ENCODE results near the gene DCST2. TPM values are rescaled to one million over a fixed set of nuclear protein-coding genes. Genes with fewer than 3 reads are reported as not detected.

The DCST2 gene
- total RNA-seq, 3 donors from 2014 or later (not counting 1 experiment from before 2014, with no cell fraction given), result 0.30 to 0.92 (median 0.32) TPM

GRCh38 chr1:155057788-155058211 lies 24.2 kb upstream of the DCST2 start:
- intact Hi-C loops (cut with micrococcal nuclease), result no loop called here
- Mint-ChIP-seq H3K4me1 (peaks cover 4 to 20% of the 10 kb centered on the region in 2 donors), H3K9me3 (no peaks in the 10 kb centered on the region), H3K4me3 (no peak overlapping the region), H3K36me3 (no peaks in the 10 kb centered on the region), H3K27me3 (ENCODE audit: low read depth in 2 of 2) (peaks cover 0 to 2% of the 10 kb centered on the region in 2 donors), H3K27ac (no peak overlapping the region)
- Histone ChIP-seq H3K27ac (ENCODE audit: low read length) (no peak overlapping the region), H3K4me1 (ENCODE audit: control insufficient read depth, insufficient read depth, low read length) (peaks cover 23% of the 10 kb centered on the region), H3K4me3 (ENCODE audit: low read length) (no peak overlapping the region), H3K27me3 (ENCODE audit: control insufficient read depth, insufficient read depth, low read length) (no peaks in the 10 kb centered on the region), H3K9me3 (ENCODE audit: control insufficient read depth, insufficient read depth, low read length) (no peaks in the 10 kb centered on the region), H3K36me3 (ENCODE audit: control insufficient read depth, insufficient read depth, low read length) (peaks cover 18% of the 10 kb centered on the region)
- DNase-seq, result no peak
- WGBS (ENCODE audit: insufficient coverage), result 95% methylated on average over 13 of the region's 13 CpGs
- no peak for TF ChIP-seq CTCF (IDR thresholded peaks at IDR 0.05)
- ATAC-seq, result no peak

GRCh38 chr1:155057104-155057503 lies 23.5 kb upstream of the DCST2 start:
- DNase-seq, result no peak
- Histone ChIP-seq H3K36me3 (ENCODE audit: control insufficient read depth, insufficient read depth, low read length) (peaks cover 18% of the 10 kb centered on the region), H3K27ac (ENCODE audit: low read length) (no peak overlapping the region), H3K4me3 (ENCODE audit: low read length) (no peak overlapping the region), H3K9me3 (ENCODE audit: control insufficient read depth, insufficient read depth, low read length) (no peaks in the 10 kb centered on the region), H3K4me1 (ENCODE audit: control insufficient read depth, insufficient read depth, low read length) (peaks cover 23% of the 10 kb centered on the region), H3K27me3 (ENCODE audit: control insufficient read depth, insufficient read depth, low read length) (no peaks in the 10 kb centered on the region)
- intact Hi-C loops (cut with micrococcal nuclease), result no loop called here
- Mint-ChIP-seq H3K4me3 (no peak overlapping the region), H3K27me3 (ENCODE audit: low read depth in 2 of 2) (peaks cover 0 to 2% of the 10 kb centered on the region in 2 donors), H3K27ac (no peak overlapping the region), H3K4me1 (peaks cover 4 to 22% of the 10 kb centered on the region in 2 donors), H3K36me3 (no peaks in the 10 kb centered on the region), H3K9me3 (no peaks in the 10 kb centered on the region)
- no peak for TF ChIP-seq CTCF (IDR thresholded peaks at IDR 0.05)
- no peak for ATAC-seq
- 98% methylated on average over 8 of the region's 8 CpGs for WGBS (ENCODE audit: insufficient coverage)

- no peaks in the 10 kb centered on the region for H3K27me3 Mint-ChIP-seq (ENCODE audit: low read depth in 2 of 2)
- H3K27ac ChIP-seq (ENCODE audit: low read length), result no peak overlapping the region
Measured at GRCh38 chr1:155053531-155054105, 20.0 kb upstream of the DCST2 start.

More at GRCh38 chr1:155053531-155054105, 20.0 kb upstream of the DCST2 start:
- intact Hi-C loops (cut with micrococcal nuclease), result loop anchor here (5.0 kb wide), 1 partner anchor 96 kb away; the partner anchor contains the start of gene PBXIP1
- Mint-ChIP-seq H3K4me1 (peaks cover 13 to 34% of the 10 kb centered on the region in 2 donors), H3K27ac (peak overlapping the region in 1 of 2 donors; percentile 77), H3K4me3 (no peak overlapping the region), H3K9me3 (no peaks in the 10 kb centered on the region), H3K36me3 (no peaks in the 10 kb centered on the region)
- ATAC-seq (no peak), DNase-seq (no peak)
- Histone ChIP-seq H3K4me3 (ENCODE audit: low read length) (no peak overlapping the region), H3K27me3 (ENCODE audit: control insufficient read depth, insufficient read depth, low read length) (no peaks in the 10 kb centered on the region), H3K9me3 (ENCODE audit: control insufficient read depth, insufficient read depth, low read length) (no peaks in the 10 kb centered on the region), H3K36me3 (ENCODE audit: control insufficient read depth, insufficient read depth, low read length) (peaks cover 16% of the 10 kb centered on the region), H3K4me1 (ENCODE audit: control insufficient read depth, insufficient read depth, low read length) (peaks cover 31% of the 10 kb centered on the region)
- TF ChIP-seq CTCF (IDR thresholded peaks at IDR 0.05), result no peak
- 94% methylated on average over 7 of the region's 7 CpGs for WGBS (ENCODE audit: insufficient coverage)

Data from natural killer cell (primary cell).